OCI-LY7 (cell line): Measurements from ENCODE around the gene ROR2.

Source experiments
- CTCF ChIP-seq: fragments of 200-600 bp; sonication (generic); conservative IDR thresholded peaks from 2 replicates; pipeline ENCODE4 v1.5.1; 2014; ENCODE audit warnings: mild to moderate bottlenecking, antibody characterized with exemption, low read length, moderate library complexity, mixed read lengths
- EZH2phosphoT487 ChIP-seq: fragments of 200-600 bp; sonication (generic); IDR thresholded peaks from 2 replicates; pipeline ENCODE4 v1.6.1; 2018; ENCODE audit warnings: low read depth, borderline replicate concordance, mild to moderate bottlenecking, mixed run types, antibody characterized with exemption, low read length, moderate library complexity, mixed read lengths

DNA sequence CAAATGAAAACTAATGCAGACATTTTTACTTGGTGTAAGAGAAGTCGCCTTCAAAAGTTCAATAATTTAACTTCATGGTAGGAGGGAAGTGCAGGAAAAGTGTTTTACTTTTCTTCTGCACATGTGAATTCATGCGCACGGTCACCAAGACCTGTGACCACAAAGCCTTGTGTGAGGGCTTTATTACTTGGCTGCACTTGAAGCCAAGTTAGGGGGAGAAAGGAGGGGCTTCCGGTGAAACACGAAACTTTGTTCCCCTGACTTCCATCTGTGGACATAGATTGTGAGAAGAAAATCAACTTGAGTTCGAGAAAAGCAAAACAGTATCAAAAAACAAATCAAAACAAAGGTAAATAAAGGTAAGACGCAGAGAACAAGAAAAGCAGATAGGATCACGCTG is 239.9 kb downstream of the ROR2 start:
- TF ChIP-seq CTCF: no peak
- no peak for TF ChIP-seq EZH2phosphoT487
